ENCODE data around the gene FOXO3.

DNA sequence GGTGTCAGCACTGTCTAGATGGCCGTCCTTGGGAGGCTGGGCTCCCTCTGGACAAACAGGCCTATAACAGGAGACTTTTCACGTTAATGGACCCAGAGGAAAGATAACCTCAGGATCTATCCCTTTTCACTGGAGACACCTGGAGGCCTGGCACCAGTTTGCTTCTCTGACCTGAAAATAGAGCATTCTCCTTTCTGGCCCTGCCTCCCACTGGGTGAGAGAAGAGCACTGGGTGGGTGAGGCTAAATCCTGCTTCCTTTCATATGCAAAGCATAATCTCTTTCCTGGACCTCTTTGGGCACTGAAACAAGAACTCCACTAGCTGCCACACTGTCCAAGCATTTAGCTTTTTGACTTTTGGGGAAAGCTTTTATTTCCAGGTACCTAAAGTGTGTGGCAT, 78.3 kb downstream of the FOXO3 start:
- TF ChIP-seq, protein P1, sequence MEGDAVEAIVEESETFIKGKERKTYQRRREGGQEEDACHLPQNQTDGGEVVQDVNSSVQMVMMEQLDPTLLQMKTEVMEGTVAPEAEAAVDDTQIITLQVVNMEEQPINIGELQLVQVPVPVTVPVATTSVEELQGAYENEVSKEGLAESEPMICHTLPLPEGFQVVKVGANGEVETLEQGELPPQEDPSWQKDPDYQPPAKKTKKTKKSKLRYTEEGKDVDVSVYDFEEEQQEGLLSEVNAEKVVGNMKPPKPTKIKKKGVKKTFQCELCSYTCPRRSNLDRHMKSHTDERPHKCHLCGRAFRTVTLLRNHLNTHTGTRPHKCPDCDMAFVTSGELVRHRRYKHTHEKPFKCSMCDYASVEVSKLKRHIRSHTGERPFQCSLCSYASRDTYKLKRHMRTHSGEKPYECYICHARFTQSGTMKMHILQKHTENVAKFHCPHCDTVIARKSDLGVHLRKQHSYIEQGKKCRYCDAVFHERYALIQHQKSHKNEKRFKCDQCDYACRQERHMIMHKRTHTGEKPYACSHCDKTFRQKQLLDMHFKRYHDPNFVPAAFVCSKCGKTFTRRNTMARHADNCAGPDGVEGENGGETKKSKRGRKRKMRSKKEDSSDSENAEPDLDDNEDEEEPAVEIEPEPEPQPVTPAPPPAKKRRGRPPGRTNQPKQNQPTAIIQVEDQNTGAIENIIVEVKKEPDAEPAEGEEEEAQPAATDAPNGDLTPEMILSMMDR (IDR thresholded peaks at IDR 0.05): no peak
- TF ChIP-seq POLR2A (IDR thresholded peaks at IDR 0.05): no peak

Data from right lobe of liver (tissue), 4 donors.